Panc1 (cell line): ENCODE results near the gene STX3.

ENCODE experiments used
- CTCF ChIP-seq: fragments of 450-650 bp; IDR thresholded peaks from 2 replicates; pipeline ENCODE4 v1.5.1; 2017; ENCODE audit warnings: mild to moderate bottlenecking
- POLR2AphosphoS5 ChIP-seq: IDR thresholded peaks from 2 replicates; pipeline ENCODE4 v1.6.1; 2012; ENCODE audit warnings: mild to moderate bottlenecking, low read depth, low read length, moderate library complexity
- REST ChIP-seq, 2 experiments: IDR thresholded peaks; 2 replicates each; pipeline ENCODE4 v1.6.1; 2011 to 2012; ENCODE audit warnings: low read depth in 2 of 2, control low read depth in 1 of 2, low read length in 1 of 2, mild to moderate bottlenecking in 1 of 2, moderate library complexity in 1 of 2; ENCODE audit not compliant: insufficient read depth in 1 of 2
- SIN3A ChIP-seq: IDR thresholded peaks from 2 replicates; pipeline ENCODE4 v1.6.1; 2012; ENCODE audit warnings: low read depth, mild to moderate bottlenecking, low read length, moderate library complexity, borderline replicate concordance; ENCODE audit not compliant: insufficient read depth

GRCh38 chr11:59807047-59807610, 52.0 kb downstream of the STX3 start:
- no peak for TF ChIP-seq CTCF
- TF ChIP-seq POLR2AphosphoS5, result no peak
- no peak for TF ChIP-seq REST (IDR thresholded peaks at IDR 0.05; ENCODE audit: insufficient read depth in 1 of 2, low read depth in 2 of 2, low read length in 1 of 2)
- TF ChIP-seq SIN3A, result no peak
